ENCODE results near the gene QRFPR.

Gene QRFPR

DNA sequence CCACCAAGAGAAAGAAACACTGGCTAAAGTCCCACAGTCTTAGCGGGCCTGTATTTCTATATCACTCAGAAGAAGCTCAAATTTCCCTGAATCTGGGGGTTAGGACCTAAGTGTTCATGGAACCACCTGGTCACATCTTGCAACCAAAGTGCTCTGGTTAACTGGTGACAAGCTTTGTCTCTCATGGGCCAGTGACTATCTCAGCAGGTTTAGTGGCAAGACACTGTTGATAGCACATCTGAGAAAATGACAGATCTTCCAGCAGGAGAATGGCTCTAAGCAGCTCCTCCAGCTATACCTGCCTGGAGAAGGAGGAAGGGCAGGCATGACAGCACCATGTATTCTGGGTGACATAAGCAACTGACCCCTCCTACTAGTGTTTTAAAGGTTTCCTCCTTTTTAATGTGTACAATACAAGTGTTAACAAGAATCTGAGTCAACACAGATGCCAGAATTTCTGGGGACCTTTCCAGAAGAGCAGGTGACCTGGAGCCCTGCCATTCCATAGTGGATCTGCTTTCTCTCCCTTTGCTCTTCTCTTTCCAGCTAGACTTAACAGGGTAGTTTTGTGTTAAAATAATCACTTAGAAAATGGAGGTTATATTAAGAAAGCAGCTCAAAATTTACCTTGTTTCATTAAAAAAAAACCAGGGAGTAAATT is 17.3 kb upstream of the QRFPR start:
- H3K27me3 ChIP-seq (ENCODE audit: insufficient read depth, low read depth, severe bottlenecking), result no peaks in the 10 kb centered on the region
- no peak for DNase-seq
- no peaks in the 10 kb centered on the region for H3K36me3 ChIP-seq
- no peak overlapping the region for H3K27ac ChIP-seq
- peaks cover 2% of the 10 kb centered on the region for H3K9me3 ChIP-seq (ENCODE audit: severe bottlenecking)
- H3K4me3 ChIP-seq (ENCODE audit: low read depth, low read length), result no peak overlapping the region
- TF ChIP-seq, protein P1, sequence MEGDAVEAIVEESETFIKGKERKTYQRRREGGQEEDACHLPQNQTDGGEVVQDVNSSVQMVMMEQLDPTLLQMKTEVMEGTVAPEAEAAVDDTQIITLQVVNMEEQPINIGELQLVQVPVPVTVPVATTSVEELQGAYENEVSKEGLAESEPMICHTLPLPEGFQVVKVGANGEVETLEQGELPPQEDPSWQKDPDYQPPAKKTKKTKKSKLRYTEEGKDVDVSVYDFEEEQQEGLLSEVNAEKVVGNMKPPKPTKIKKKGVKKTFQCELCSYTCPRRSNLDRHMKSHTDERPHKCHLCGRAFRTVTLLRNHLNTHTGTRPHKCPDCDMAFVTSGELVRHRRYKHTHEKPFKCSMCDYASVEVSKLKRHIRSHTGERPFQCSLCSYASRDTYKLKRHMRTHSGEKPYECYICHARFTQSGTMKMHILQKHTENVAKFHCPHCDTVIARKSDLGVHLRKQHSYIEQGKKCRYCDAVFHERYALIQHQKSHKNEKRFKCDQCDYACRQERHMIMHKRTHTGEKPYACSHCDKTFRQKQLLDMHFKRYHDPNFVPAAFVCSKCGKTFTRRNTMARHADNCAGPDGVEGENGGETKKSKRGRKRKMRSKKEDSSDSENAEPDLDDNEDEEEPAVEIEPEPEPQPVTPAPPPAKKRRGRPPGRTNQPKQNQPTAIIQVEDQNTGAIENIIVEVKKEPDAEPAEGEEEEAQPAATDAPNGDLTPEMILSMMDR (IDR thresholded peaks at IDR 0.05; ENCODE audit: low read depth, low read length), result no peak

DNA sequence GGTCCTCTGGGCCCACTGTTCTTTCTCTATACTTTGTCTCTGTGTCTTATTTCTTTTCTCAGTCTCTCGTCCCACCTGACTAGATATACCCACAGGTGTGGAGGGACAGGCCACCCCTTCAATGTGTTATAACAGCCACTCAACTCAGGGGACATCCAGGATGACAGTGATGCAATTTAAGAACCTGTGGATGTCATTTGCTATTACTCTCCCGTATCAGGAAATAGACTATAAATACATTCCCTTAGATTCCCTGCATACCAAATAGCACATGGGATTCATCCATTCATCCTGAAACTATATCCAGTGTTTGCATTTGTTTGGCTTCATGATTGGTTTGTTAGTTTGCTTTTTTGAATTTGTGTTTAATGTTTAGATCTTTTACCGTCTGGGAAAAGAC is 16.6 kb upstream of the QRFPR start:
- Histone ChIP-seq H3K4me3 (ENCODE audit: low read depth, low read length) (no peak overlapping the region), H3K36me3 (no peaks in the 10 kb centered on the region), H3K27ac (no peak overlapping the region), H3K27me3 (ENCODE audit: insufficient read depth, low read depth, severe bottlenecking) (no peaks in the 10 kb centered on the region), H3K9me3 (ENCODE audit: severe bottlenecking) (peaks cover 2% of the 10 kb centered on the region)
- DNase-seq, result no peak
- TF ChIP-seq, protein P1 (IDR thresholded peaks at IDR 0.05; ENCODE audit: low read depth, low read length), result no peak

DNA sequence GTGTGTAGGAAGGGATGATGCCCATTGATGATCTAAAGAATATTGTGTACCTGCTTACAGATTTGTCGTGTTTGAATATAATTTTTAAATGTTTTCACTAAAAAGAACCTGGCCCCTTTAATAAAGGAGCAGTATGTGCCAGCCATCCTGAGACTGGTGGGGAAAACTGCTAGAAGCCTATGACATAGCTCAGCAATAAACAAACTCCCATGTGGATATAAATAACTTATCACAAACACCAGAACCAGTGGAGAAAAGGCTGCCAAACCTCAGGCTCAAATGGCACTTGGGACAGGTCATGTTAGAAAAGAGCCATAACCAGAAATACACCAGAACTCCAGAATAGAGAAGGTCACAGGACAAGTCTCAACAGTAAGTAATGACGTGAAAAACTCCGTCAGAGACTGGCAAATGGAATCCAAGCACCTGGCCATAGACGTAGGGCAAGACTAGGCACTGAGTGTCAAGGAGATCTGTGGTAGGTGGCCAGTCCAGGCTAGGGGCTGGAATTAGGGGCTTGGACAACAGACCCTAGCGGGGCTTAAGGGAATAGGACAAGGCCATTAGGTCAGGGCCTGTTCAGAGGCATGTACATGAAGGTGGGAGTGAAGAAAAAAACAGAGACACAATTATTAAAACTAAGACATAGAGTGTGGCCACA is 11.7 kb upstream of the QRFPR start:
- H3K36me3 ChIP-seq, result no peaks in the 10 kb centered on the region
- peaks cover 4% of the 10 kb centered on the region for H3K9me3 ChIP-seq (ENCODE audit: severe bottlenecking)
- H3K27me3 ChIP-seq (ENCODE audit: insufficient read depth, low read depth, severe bottlenecking), result no peaks in the 10 kb centered on the region
- TF ChIP-seq, protein P1 (IDR thresholded peaks at IDR 0.05; ENCODE audit: low read depth, low read length), result no peak
- no peak overlapping the region for H3K4me3 ChIP-seq (ENCODE audit: low read depth, low read length)
- no peak for DNase-seq
- H3K27ac ChIP-seq, result no peak overlapping the region

DNA sequence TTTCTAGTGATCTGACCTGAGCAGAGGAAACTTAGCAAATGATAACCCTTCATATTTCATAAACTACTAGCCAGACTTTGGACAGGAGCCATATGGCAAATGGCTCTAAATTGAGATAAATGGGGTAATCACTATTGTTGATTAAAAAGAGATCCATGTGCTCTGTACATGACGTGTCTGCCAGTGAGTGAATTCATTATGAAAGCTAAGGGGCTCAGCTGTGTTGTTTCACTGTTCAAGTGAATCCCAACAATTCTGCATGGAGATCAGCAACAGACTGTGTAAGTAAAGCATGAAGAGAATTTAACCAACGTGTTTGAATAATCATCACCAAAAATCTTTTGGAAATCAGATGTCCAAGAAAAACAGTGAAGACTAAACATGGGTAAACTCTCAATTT is 9.5 kb upstream of the QRFPR start:
- Histone ChIP-seq H3K36me3 (no peaks in the 10 kb centered on the region), H3K27ac (peak overlapping the region; percentile 73), H3K9me3 (ENCODE audit: severe bottlenecking) (peaks cover 4% of the 10 kb centered on the region), H3K27me3 (ENCODE audit: insufficient read depth, low read depth, severe bottlenecking) (no peaks in the 10 kb centered on the region), H3K4me3 (ENCODE audit: low read depth, low read length) (peak overlapping the region; percentile 13)
- DNase-seq, result peak; percentile 46
- TF ChIP-seq, protein P1 (IDR thresholded peaks at IDR 0.05; ENCODE audit: low read depth, low read length), result no peak

DNA sequence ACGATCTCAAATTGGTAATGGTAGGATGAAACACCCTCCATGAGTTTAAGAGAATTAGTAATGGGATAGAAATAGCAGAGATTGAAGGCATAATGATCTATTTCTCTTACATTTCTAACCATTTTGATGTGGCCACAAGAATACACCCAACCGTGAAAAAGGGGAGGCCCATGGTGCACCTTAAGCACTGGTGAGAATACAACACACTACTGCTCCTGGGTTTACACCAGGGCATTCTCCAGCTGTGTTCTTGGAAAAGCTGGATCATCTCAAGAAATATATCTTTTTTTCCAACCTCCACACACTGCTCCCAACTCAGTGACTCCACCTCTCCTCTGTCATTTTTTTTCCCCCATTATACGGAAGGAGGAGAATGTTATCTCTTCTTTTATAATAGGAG is 1.5 kb downstream of the QRFPR start:
- TF ChIP-seq, protein P1 (IDR thresholded peaks at IDR 0.05; ENCODE audit: low read depth, low read length), result no peak
- DNase-seq, result no peak
- Histone ChIP-seq H3K27ac (no peak overlapping the region), H3K36me3 (no peaks in the 10 kb centered on the region), H3K9me3 (ENCODE audit: severe bottlenecking) (no peaks in the 10 kb centered on the region), H3K4me3 (ENCODE audit: low read depth, low read length) (peak overlapping the region; percentile 42; the same call in 1 of the 2 replicates), H3K27me3 (ENCODE audit: insufficient read depth, low read depth, severe bottlenecking) (no peaks in the 10 kb centered on the region)

Measured in WERI-Rb-1 (cell line).